PC-3 (cell line): ENCODE results near the gene FCSK. TPM values are rescaled to one million over a fixed set of nuclear protein-coding genes. Genes with fewer than 3 reads are reported as not detected.

Source experiments
- ATAC-seq: fragments of 200-7000 bp; cut with Tn5 transposase; 2 replicates; pipeline ENCODE4 v1.9.1; 2020; ENCODE audit warnings: mild to moderate bottlenecking, moderate library complexity
- BruUV-seq: library from RNA; stranded (reverse); fragments of 400-500 nt; replicated peaks from 2 replicates; lab custom pipeline; 2021; lab: Mats Ljungman, UMichigan
- CTCF ChIA-PET: fragments of 300-600 bp; sonication (Branson Sonifier 250); formaldehyde crosslinking; loops from one replicate; lab custom pipeline; 2022; ENCODE audit warnings: antibody characterized with exemption; lab: Charles Lee
- POLR2A ChIA-PET: fragments of 300-600 bp; sonication (Branson Sonifier 250); formaldehyde crosslinking; loops from one replicate; lab custom pipeline; 2022; ENCODE audit warnings: antibody characterized with exemption; ENCODE audit not compliant: unreplicated experiment; lab: Charles Lee
- DNase-seq: peaks from one replicate; pipeline ENCODE4 v3.0.0-alpha.2; 2015
- H2AFZ ChIP-seq: fragments of 300-600 bp; sonication (generic); 2 replicates; pipeline ENCODE4 v1.6.0; 2016; ENCODE audit warnings: antibody characterized with exemption, low read length
- H3F3A ChIP-seq: fragments of 300-600 bp; sonication (generic); one replicate; pipeline ENCODE4 v1.6.0; 2017; ENCODE audit warnings: antibody characterized with exemption, low read length, control low read depth, mild to moderate bottlenecking; ENCODE audit not compliant: unreplicated experiment
- H3K27ac ChIP-seq: fragments of 300-600 bp; sonication (generic); 2 replicates; pipeline ENCODE4 v1.5.1; 2016; ENCODE audit warnings: mild to moderate bottlenecking, low read length
- H3K27me3 ChIP-seq: fragments of 300-600 bp; sonication (generic); 2 replicates; pipeline ENCODE4 v1.6.1; 2016; ENCODE audit warnings: low read length, mixed read lengths
- H3K36me3 ChIP-seq: fragments of 300-600 bp; sonication (generic); 2 replicates; pipeline ENCODE4 v1.6.1; 2016; ENCODE audit warnings: low read depth, mixed run types, low read length, mixed read lengths
- H3K4me1 ChIP-seq: fragments of 300-600 bp; sonication (generic); 2 replicates; pipeline ENCODE4 v1.5.1; 2016; ENCODE audit warnings: low read length; ENCODE audit not compliant: insufficient read depth
- H3K4me2 ChIP-seq: fragments of 300-600 bp; sonication (generic); 2 replicates; pipeline ENCODE4 v1.6.0; 2016; ENCODE audit warnings: low read length
- H3K4me3 ChIP-seq: fragments of 300-600 bp; sonication (generic); 2 replicates; pipeline ENCODE4 v1.5.1; 2016; ENCODE audit warnings: mild to moderate bottlenecking, low read length, mixed read lengths
- H3K79me2 ChIP-seq: fragments of 300-600 bp; sonication (generic); 2 replicates; pipeline ENCODE4 v1.6.1; 2017; ENCODE audit warnings: low read length, mixed read lengths
- H3K9ac ChIP-seq: fragments of 300-600 bp; sonication (generic); 2 replicates; pipeline ENCODE4 v1.6.0; 2016; ENCODE audit warnings: mild to moderate bottlenecking, low read length
- H3K9me2 ChIP-seq: fragments of 300-600 bp; sonication (generic); replicated peaks from 2 replicates; pipeline ENCODE4 v1.6.1; 2016; ENCODE audit warnings: mixed run types, low read length, mixed read lengths
- H3K9me3 ChIP-seq: fragments of 300-600 bp; sonication (generic); 2 replicates; pipeline ENCODE4 v1.6.1; 2016; ENCODE audit warnings: low read length, mixed read lengths
- H4K20me1 ChIP-seq: fragments of 300-600 bp; sonication (generic); 2 replicates; pipeline ENCODE4 v1.6.1; 2016; ENCODE audit warnings: low read length, mixed read lengths
- EZH2 ChIP-seq: fragments of 300-600 bp; sonication (generic); IDR thresholded peaks from one replicate; pipeline ENCODE4 v1.6.1; 2017; ENCODE audit warnings: antibody characterized with exemption, mild to moderate bottlenecking, low read length; ENCODE audit not compliant: unreplicated experiment
- EZH2phosphoT487 ChIP-seq: fragments of 300-600 bp; sonication (generic); IDR thresholded peaks from 2 replicates; pipeline ENCODE4 v1.6.1; 2018; ENCODE audit warnings: mild to moderate bottlenecking, antibody characterized with exemption, low read length, borderline replicate concordance
- intact Hi-C: fragments of 100-400 bp; cut with micrococcal nuclease; formaldehyde crosslinking; loops from 2 replicates; pipeline ENCODE4 v1.9.0; 2023
- total RNA-seq: library from RNA; depleted of rRNA; stranded (reverse); fragments of >200 nt; gene quantifications from 2 replicates; pipeline ENCODE4 v1.2.3, GENCODE V29; 2014
- TF ChIP-seq, protein P1 (sequence below): fragments of 300-600 bp; sonication (generic); conservative IDR thresholded peaks from 2 replicates; pipeline ENCODE4 v1.5.1; 2017; ENCODE audit warnings: antibody characterized with exemption, low read depth, mild to moderate bottlenecking, low read length

FCSK gene
- total RNA-seq, 1 experiment from 2014 or later, result 11.7 TPM

DNA sequence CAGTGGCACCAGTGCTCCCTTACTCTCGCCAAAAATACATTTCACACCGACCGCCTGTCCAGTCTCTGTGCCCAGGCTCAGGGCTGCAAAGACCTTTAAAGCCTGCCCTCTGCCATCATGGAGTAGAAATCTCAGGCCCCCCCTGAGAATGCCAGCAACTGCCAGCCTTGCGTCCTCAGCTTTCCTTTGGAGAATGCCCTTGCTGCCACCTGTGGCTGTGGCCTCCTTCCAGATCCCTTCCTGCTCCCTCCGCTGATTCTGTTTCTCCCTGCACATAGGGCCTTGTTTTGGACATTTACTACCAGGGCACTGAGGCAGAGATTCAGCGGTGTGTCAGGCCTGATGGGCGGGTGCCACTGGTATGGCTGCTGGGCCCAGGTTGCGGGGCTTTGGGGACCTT is 13.2 kb downstream of the FCSK start:
- POLR2A ChIA-PET, result no interaction called here
- no peak overlapping the region for H3K4me3 ChIP-seq
- CTCF ChIA-PET, result no interaction called here
- BruUV-seq, result no TSS peak
- H3K27me3 ChIP-seq, result no peaks in the 10 kb centered on the region
- TF ChIP-seq EZH2phosphoT487 (no peak), EZH2 (no peak)
- TF ChIP-seq, protein P1, sequence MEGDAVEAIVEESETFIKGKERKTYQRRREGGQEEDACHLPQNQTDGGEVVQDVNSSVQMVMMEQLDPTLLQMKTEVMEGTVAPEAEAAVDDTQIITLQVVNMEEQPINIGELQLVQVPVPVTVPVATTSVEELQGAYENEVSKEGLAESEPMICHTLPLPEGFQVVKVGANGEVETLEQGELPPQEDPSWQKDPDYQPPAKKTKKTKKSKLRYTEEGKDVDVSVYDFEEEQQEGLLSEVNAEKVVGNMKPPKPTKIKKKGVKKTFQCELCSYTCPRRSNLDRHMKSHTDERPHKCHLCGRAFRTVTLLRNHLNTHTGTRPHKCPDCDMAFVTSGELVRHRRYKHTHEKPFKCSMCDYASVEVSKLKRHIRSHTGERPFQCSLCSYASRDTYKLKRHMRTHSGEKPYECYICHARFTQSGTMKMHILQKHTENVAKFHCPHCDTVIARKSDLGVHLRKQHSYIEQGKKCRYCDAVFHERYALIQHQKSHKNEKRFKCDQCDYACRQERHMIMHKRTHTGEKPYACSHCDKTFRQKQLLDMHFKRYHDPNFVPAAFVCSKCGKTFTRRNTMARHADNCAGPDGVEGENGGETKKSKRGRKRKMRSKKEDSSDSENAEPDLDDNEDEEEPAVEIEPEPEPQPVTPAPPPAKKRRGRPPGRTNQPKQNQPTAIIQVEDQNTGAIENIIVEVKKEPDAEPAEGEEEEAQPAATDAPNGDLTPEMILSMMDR, result no peak
- H3K9me2 ChIP-seq, result no peaks in the 10 kb centered on the region
- intact Hi-C loops, result no loop called here
- H3K4me2 ChIP-seq, result no peak overlapping the region
- H3F3A ChIP-seq, result no peaks in the 10 kb centered on the region
- H3K4me1 ChIP-seq, result no peaks in the 10 kb centered on the region
- no peaks in the 10 kb centered on the region for H3K79me2 ChIP-seq
- no peak for DNase-seq
- no peak for ATAC-seq
- H4K20me1 ChIP-seq, result no peaks in the 10 kb centered on the region
- no peaks in the 10 kb centered on the region for H3K36me3 ChIP-seq
- no peaks in the 10 kb centered on the region for H3K9me3 ChIP-seq
- H3K27ac ChIP-seq, result no peak overlapping the region
- H3K9ac ChIP-seq, result no peak overlapping the region
- no peak overlapping the region for H2AFZ ChIP-seq

DNA sequence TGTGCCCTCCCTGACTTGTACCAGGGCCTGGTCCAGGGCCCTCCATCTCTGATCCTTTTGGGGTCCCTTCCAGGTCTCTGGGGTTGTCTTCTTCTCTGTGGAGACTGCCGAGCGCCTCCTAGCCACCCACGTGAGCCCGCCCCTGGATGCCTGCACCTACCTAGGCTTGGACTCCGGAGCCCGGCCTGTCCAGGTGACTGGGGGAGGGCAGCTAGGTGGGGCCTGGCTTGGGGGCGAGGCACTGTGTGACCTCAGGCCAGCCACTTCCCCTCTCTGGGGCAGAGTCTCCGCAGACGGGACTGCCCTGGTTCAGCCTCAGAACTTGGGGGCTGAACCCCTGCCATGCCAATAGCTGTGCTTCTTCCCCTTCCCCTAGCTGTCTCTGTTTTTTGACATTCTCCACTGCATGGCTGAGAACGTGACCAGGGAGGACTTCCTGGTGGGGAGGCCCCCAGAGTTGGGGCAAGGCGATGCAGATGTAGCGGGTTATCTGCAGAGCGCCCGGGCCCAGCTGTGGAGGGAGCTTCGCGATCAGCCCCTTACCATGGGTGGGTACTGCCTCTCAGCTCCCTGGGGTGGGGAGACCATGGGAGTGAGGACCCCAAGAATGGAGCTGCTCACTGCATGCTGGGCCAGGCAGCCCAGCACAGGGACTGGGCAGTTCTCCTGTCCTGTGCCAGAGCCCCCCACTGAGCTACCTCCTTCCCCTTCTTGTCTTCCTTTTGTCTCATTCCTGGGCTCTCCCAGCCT is 14.6 kb downstream of the FCSK start:
- ChIA-PET POLR2A (no interaction called here), CTCF (no interaction called here)
- no peaks in the 10 kb centered on the region for H3K36me3 ChIP-seq
- no peak overlapping the region for H3K9ac ChIP-seq
- no peaks in the 10 kb centered on the region for H3K79me2 ChIP-seq
- no peaks in the 10 kb centered on the region for H3K4me1 ChIP-seq
- TF ChIP-seq EZH2phosphoT487 (no peak), EZH2 (no peak)
- TF ChIP-seq, protein P1, result no peak
- H3K4me3 ChIP-seq, result no peak overlapping the region
- H3K27me3 ChIP-seq, result no peaks in the 10 kb centered on the region
- H3K9me3 ChIP-seq, result no peaks in the 10 kb centered on the region
- no peaks in the 10 kb centered on the region for H3F3A ChIP-seq
- ATAC-seq (no peak), DNase-seq (no peak)
- no peak overlapping the region for H3K27ac ChIP-seq
- H2AFZ ChIP-seq, result no peak overlapping the region
- no TSS peak for BruUV-seq
- H3K9me2 ChIP-seq, result no peaks in the 10 kb centered on the region
- no peaks in the 10 kb centered on the region for H4K20me1 ChIP-seq
- H3K4me2 ChIP-seq, result no peak overlapping the region
- intact Hi-C loops, result no loop called here
